ENCODE results near the gene SCGN.

- TF ChIP-seq CTCF (tag by site-specific recombination; IDR thresholded peaks at IDR 0.05) (no peak), ZFP41 (tag by site-specific recombination; IDR thresholded peaks at IDR 0.05; ENCODE audit: borderline replicate concordance) (no peak), ZBTB6 (tag by site-specific recombination; IDR thresholded peaks at IDR 0.05) (no peak), GLI4 (tag by site-specific recombination; IDR thresholded peaks at IDR 0.05) (no peak), ZNF561 (tag by site-specific recombination; IDR thresholded peaks at IDR 0.05; ENCODE audit: borderline replicate concordance) (no peak), FEZF1 (tag by site-specific recombination; IDR thresholded peaks at IDR 0.05) (no peak), ZNF19 (tag by site-specific recombination; IDR thresholded peaks at IDR 0.05; ENCODE audit: low read depth) (no peak), ZNF707 (tag by site-specific recombination; IDR thresholded peaks at IDR 0.05) (no peak), ZBTB17 (tag by site-specific recombination; IDR thresholded peaks at IDR 0.05) (no peak)
Observed at GRCh38 chr6:25645916-25646315, 6.1 kb upstream of the SCGN start.
